Ovary (tissue), 9 donors: Measurements from ENCODE around the gene RANBP2. TPM values are rescaled to one million over a fixed set of nuclear protein-coding genes. Genes with fewer than 3 reads are reported as not detected.

Source experiments
- DNase-seq, 5 donors: peaks; one replicate each; pipeline ENCODE4 v3.0.0-alpha.2; 2019 to 2020
- H3K27ac ChIP-seq, 2 donors: fragments of 200-600 bp; one replicate each; pipeline versions ENCODE4 v1.5.1 to v1.8.0; 2019 to 2022
- H3K27me3 ChIP-seq: fragments of 200-600 bp; one replicate; pipeline ENCODE4 v1.8.0; 2022
- H3K36me3 ChIP-seq: fragments of 200-600 bp; sonication (generic); one replicate; pipeline ENCODE4 v1.5.1; 2019
- H3K4me1 ChIP-seq: one replicate; pipeline ENCODE4 v1.8.1; 2013; ENCODE audit warnings: mild to moderate bottlenecking, moderate library complexity; ENCODE audit not compliant: insufficient read depth
- H3K4me3 ChIP-seq: fragments of 200-600 bp; sonication (generic); one replicate; pipeline ENCODE4 v1.5.1; 2017
- H3K9me3 ChIP-seq, 2 donors: fragments of 200-600 bp in 1 of 2; sonication (generic) in 1 of 2; one replicate each; pipeline versions ENCODE4 v1.5.1 to v1.8.1; 2013 to 2019; ENCODE audit warnings: mild to moderate bottlenecking in 1 of 2, moderate library complexity in 1 of 2
- CTCF ChIP-seq, 3 donors: fragments of 450-650 bp in 2 of 3; fragments of 200-600 bp in 1 of 3; IDR thresholded peaks; one replicate each; pipeline versions ENCODE4 v1.5.1 to v1.8.0; 2016 to 2022; ENCODE audit warnings: antibody characterized with exemption in 3 of 3, mild to moderate bottlenecking in 1 of 3
- EP300 ChIP-seq: sonication (generic); formaldehyde crosslinking; IDR thresholded peaks from one replicate; pipeline ENCODE4 v1.6.1; 2017; ENCODE audit warnings: antibody characterized with exemption
- POLR2A ChIP-seq: fragments of 450-650 bp; IDR thresholded peaks from one replicate; pipeline ENCODE4 v1.6.1; 2017; ENCODE audit warnings: antibody characterized with exemption, mild to moderate bottlenecking, moderate library complexity
- WGBS, 3 donors: extraction: QIAGEN DNeasy Blood & Tissue Kit in 1 of 3; methylation state at CpG; one replicate each; pipeline versions ENCODE4 v1.1.5 to v1.1.7; 2013 to 2017; 5-methylcytosine and 5-hydroxymethylcytosine counted together
- intact Hi-C, 4 donors: fragments of 100-400 bp; cut with DNase I; formaldehyde crosslinking; loops; one replicate each; pipeline versions ENCODE4 v1.11.0 to v1.15.1; 2022 to 2023
- polyA plus RNA-seq, 2 donors: library from polyadenylated mRNA; stranded (reverse); fragments of 200-250 nt in 1 of 2; fragments of 350-450 nt in 1 of 2; fragmentation: Illumina TruSeq in 1 of 2; extraction: RNeasy Lipid Tissue Mini Kit (QIAGEN cat#74804) in 1 of 2; gene quantifications; one replicate each; pipeline ENCODE4 v1.2.3, GENCODE V29; 2013 to 2014
- total RNA-seq, 7 donors: library from RNA; depleted of rRNA in 2 of 7; stranded (reverse); fragments of >200 nt in 2 of 7; fragmentation: NEBNext Ultra II Directional in 3 of 7; extraction: Animal tissue kit (Norgen Biotek cat#: 25700) in 3 of 7; gene quantifications; one replicate each; pipeline versions ENCODE4 v1.1.0 to v1.2.4, GENCODE V29; 2016 to 2023
- donor health status: DM: no; HTN: no; CAD: no; lungs with moderate emphysema.
- donor health status: DM: no; HTN: no; CAD: no.
- donor health status: Bipolar disorder and iron deficiency.
- donor health status: DM: yes; HTN: yes; CAD: no.
- donor health status: DM: no; HTN: no; CAD: no.
- donor health status: DM: yes; HTN: yes; CAD: no.

Gene RANBP2
- total and polyA plus RNA-seq, 9 donors = 14.5 to 95.6 (median 86.6) TPM

- H3K36me3 ChIP-seq = no peaks in the 10 kb centered on the region
- H3K4me3 ChIP-seq = no peak overlapping the region
- DNase-seq = no peak
- intact Hi-C loops = no loop called here
- no peak overlapping the region for H3K27ac ChIP-seq
- peaks cover 0 to 4% of the 10 kb centered on the region in 2 donors for H3K9me3 ChIP-seq
- 96 to 99% (median 98%) methylated on average over 4 of the region's 4 CpGs for WGBS, 3 donors
- no peaks in the 10 kb centered on the region for H3K27me3 ChIP-seq
- TF ChIP-seq CTCF (IDR thresholded peaks at IDR 0.05) (no peak), POLR2A (no peak), EP300 (no peak)
- H3K4me1 ChIP-seq = no peaks in the 10 kb centered on the region
These were observed 92.0 kb downstream of the RANBP2 start for GRCh38 chr2:108810993-108811957.

GRCh38 chr2:108813732-108814131, 94.5 kb downstream of the RANBP2 start:
- intact Hi-C loops = no loop called here
- no peaks in the 10 kb centered on the region for H3K4me1 ChIP-seq
- H3K9me3 ChIP-seq = peaks cover 0 to 4% of the 10 kb centered on the region in 2 donors
- TF ChIP-seq POLR2A (no peak), EP300 (no peak), CTCF (IDR thresholded peaks at IDR 0.05) (no peak)
- H3K27ac ChIP-seq = no peak overlapping the region
- DNase-seq = no peak
- H3K27me3 ChIP-seq = no peaks in the 10 kb centered on the region
- 91 to 96% (median 95%) methylated on average over 1 of the region's 1 CpG for WGBS, 3 donors
- no peak overlapping the region for H3K4me3 ChIP-seq
- H3K36me3 ChIP-seq = no peaks in the 10 kb centered on the region

- H3K4me3 ChIP-seq = no peak overlapping the region
- WGBS, 3 donors = 97 to 98% (median 97%) methylated on average over 2 of the region's 2 CpGs
- H3K27ac ChIP-seq = no peak overlapping the region
- TF ChIP-seq CTCF (IDR thresholded peaks at IDR 0.05) (no peak), POLR2A (no peak), EP300 (no peak)
- intact Hi-C loops = no loop called here
- no peaks in the 10 kb centered on the region for H3K27me3 ChIP-seq
- DNase-seq = no peak
- no peaks in the 10 kb centered on the region for H3K36me3 ChIP-seq
- no peaks in the 10 kb centered on the region for H3K4me1 ChIP-seq
- no peaks in the 10 kb centered on the region for H3K9me3 ChIP-seq
These were observed 101.2 kb downstream of the RANBP2 start for GRCh38 chr2:108820482-108820881.

- DNase-seq = no peak
- Histone ChIP-seq H3K36me3 (no peaks in the 10 kb centered on the region), H3K9me3 (no peaks in the 10 kb centered on the region), H3K4me3 (no peak overlapping the region), H3K27ac (no peak overlapping the region), H3K27me3 (no peaks in the 10 kb centered on the region), H3K4me1 (no peaks in the 10 kb centered on the region)
- WGBS, 3 donors = 97% methylated on average over 1 of the region's 1 CpG
- TF ChIP-seq CTCF (IDR thresholded peaks at IDR 0.05) (no peak), EP300 (no peak)
- intact Hi-C loops = no loop called here
These were observed 104.0 kb downstream of the RANBP2 start for GRCh38 chr2:108823286-108823685.
